HEK293T (cell line): Measurements from ENCODE around the gene ATP1A3.

ENCODE experiments used
- CTCF ChIA-PET: fragments of 350-600 bp; formaldehyde crosslinking; extraction: SDS; loops from one replicate; lab custom pipeline; 2021; ENCODE audit warnings: antibody characterized with exemption, inconsistent platforms; lab: Yijun Ruan, JAX
- POLR2A ChIA-PET: fragments of 350-600 bp; formaldehyde crosslinking; extraction: SDS; loops from one replicate; lab custom pipeline; 2020; ENCODE audit warnings: antibody characterized with exemption, inconsistent platforms; lab: Yijun Ruan, JAX
- DNase-seq: peaks from one replicate; pipeline ENCODE4 v3.0.0; 2012; ENCODE audit warnings: mixed read lengths; ENCODE audit errors: extremely low spot score
- ARNT ChIP-seq: fragments of 450-650 bp; IDR thresholded peaks from 2 replicates; pipeline ENCODE4 v1.6.1; 2017; ENCODE audit warnings: mild to moderate bottlenecking
- BHLHE40 ChIP-seq: fragments of 450-650 bp; IDR thresholded peaks from 2 replicates; pipeline ENCODE4 v1.6.1; 2016; ENCODE audit warnings: mild to moderate bottlenecking, moderate library complexity, borderline replicate concordance
- CTBP1 ChIP-seq: fragments of 450-650 bp; IDR thresholded peaks from 2 replicates; pipeline ENCODE4 v1.6.1; 2016; ENCODE audit warnings: borderline replicate concordance
- ELF4 ChIP-seq: fragments of 450-650 bp; IDR thresholded peaks from 2 replicates; pipeline ENCODE4 v1.6.1; 2017; ENCODE audit warnings: antibody characterized with exemption
- FOXA1 ChIP-seq: fragments of 450-650 bp; IDR thresholded peaks from 2 replicates; pipeline ENCODE4 v1.6.1; 2016; ENCODE audit warnings: mild to moderate bottlenecking
- FOXK2 ChIP-seq: fragments of 450-650 bp; IDR thresholded peaks from 2 replicates; pipeline ENCODE4 v1.6.1; 2016; ENCODE audit warnings: mild to moderate bottlenecking
- FOXM1 ChIP-seq: fragments of 450-650 bp; IDR thresholded peaks from 2 replicates; pipeline ENCODE4 v1.6.1; 2017; ENCODE audit warnings: mild to moderate bottlenecking, borderline replicate concordance
- HDGF ChIP-seq: fragments of 450-650 bp; IDR thresholded peaks from 2 replicates; pipeline ENCODE4 v1.6.1; 2017; ENCODE audit warnings: antibody characterized with exemption, borderline replicate concordance
- L3MBTL2 ChIP-seq: fragments of 450-650 bp; conservative IDR thresholded peaks from 2 replicates; pipeline ENCODE4 v1.6.1; 2016; ENCODE audit warnings: mild to moderate bottlenecking
- LEF1 ChIP-seq: fragments of 450-650 bp; IDR thresholded peaks from 2 replicates; pipeline ENCODE4 v1.6.1; 2017; ENCODE audit warnings: mild to moderate bottlenecking, borderline replicate concordance
- NFRKB ChIP-seq: fragments of 450-650 bp; IDR thresholded peaks from 2 replicates; pipeline ENCODE4 v1.6.1; 2016; ENCODE audit warnings: mild to moderate bottlenecking, moderate library complexity
- SP1 ChIP-seq: fragments of 450-650 bp; IDR thresholded peaks from 2 replicates; pipeline ENCODE4 v1.6.1; 2017
- SUZ12 ChIP-seq: fragments of 450-650 bp; IDR thresholded peaks from 2 replicates; pipeline ENCODE4 v1.6.1; 2016; ENCODE audit warnings: mild to moderate bottlenecking
- TARDBP ChIP-seq: fragments of 450-650 bp; IDR thresholded peaks from 2 replicates; pipeline ENCODE4 v1.6.1; 2016
- ZNF384 ChIP-seq: fragments of 450-650 bp; IDR thresholded peaks from 2 replicates; pipeline ENCODE4 v1.6.1; 2016
- TF ChIP-seq, protein P1 (sequence below): fragments of 450-650 bp; IDR thresholded peaks from 2 replicates; pipeline ENCODE4 v1.6.1; 2016

The ATP1A3 gene

DNA sequence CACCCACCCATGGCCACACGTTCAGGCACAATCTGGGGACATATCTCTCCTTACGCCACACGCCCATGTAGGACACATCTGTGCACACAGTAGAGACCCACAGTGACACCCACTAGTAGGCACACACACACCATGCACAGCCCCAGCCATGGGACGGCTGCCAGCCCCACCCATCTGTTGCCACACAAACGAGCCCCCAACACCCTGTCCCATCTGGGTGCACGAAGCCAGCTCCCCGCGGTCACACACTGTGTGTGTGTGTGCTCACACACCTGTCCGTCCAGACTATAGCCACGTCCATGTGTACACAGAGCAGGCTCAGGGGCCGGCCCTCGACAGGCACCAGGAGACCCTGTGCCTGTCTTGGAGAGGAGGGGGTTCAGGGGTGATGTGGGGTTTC, 76.4 kb downstream of the ATP1A3 start:
- CTCF ChIA-PET, result no interaction called here
- POLR2A ChIA-PET, result no interaction called here
- no peak for DNase-seq
- no peak for TF ChIP-seq ELF4
- TF ChIP-seq ZNF384, result no peak
- TF ChIP-seq LEF1, result no peak
- no peak for TF ChIP-seq ARNT
- TF ChIP-seq SUZ12, result no peak
- TF ChIP-seq CTBP1, result no peak
- no peak for TF ChIP-seq FOXA1
- TF ChIP-seq NFRKB, result no peak
- TF ChIP-seq FOXK2, result no peak
- no peak for TF ChIP-seq BHLHE40
- TF ChIP-seq HDGF, result no peak
- no peak for TF ChIP-seq TARDBP
- no peak for TF ChIP-seq SP1
- TF ChIP-seq L3MBTL2, result no peak
- TF ChIP-seq, protein P1, sequence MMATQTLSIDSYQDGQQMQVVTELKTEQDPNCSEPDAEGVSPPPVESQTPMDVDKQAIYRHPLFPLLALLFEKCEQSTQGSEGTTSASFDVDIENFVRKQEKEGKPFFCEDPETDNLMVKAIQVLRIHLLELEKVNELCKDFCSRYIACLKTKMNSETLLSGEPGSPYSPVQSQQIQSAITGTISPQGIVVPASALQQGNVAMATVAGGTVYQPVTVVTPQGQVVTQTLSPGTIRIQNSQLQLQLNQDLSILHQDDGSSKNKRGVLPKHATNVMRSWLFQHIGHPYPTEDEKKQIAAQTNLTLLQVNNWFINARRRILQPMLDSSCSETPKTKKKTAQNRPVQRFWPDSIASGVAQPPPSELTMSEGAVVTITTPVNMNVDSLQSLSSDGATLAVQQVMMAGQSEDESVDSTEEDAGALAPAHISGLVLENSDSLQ, result no peak
- no peak for TF ChIP-seq FOXM1
